ENCODE results near the gene GABRG3.

The GABRG3 gene

DNA sequence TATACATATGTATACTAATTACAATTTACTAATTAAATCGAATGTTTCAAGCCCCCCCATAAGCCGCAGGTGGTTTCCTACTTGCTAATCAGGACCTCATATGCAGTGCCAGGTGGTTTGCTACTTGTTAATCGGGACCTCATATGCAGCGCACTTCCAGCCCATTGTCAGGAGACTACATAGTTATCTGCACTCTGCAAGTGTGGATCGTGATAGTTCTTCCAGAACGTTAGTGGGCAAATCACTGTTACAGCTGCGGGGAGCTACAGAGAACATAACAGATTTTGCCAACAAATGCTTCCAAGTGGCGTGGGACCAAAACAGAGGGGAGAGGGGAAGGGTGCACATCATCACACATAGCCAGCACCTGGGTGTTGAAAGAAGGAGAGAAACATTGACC is 558.4 kb downstream of the GABRG3 start:
- WGBS: 93% methylated on average over 8 of the region's 8 CpGs

DNA sequence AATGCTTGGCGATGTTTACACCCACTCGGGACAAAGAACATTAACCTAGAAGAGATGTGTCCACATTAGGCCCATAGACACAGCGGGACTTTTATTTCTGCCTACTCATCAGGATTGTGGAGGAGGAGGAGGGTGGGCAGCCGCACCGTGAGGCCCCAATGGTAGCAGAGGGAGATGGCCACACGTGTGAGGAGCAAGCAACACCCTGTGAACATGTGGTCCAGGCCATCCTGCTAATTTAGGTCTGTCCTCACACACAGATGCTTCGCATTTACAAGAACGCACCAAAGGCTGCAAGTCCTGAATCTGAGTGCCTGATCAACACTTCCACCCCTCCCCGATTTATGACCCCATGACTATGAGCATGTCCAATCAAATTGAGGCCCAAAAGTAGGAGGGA is 560.0 kb downstream of the GABRG3 start:
- no peaks in the 10 kb centered on the region for H3K36me3 ChIP-seq (ENCODE audit: insufficient read depth, low read length)
- no peaks in the 10 kb centered on the region for H3K9me3 ChIP-seq (ENCODE audit: insufficient read depth, low read depth, low read length)
- H3K9ac ChIP-seq (ENCODE audit: low read depth, low read length): no peak overlapping the region
- H3K27me3 ChIP-seq (ENCODE audit: insufficient read depth, low read length): no peaks in the 10 kb centered on the region
- H3K27ac ChIP-seq (ENCODE audit: low read depth, low read length): no peak overlapping the region
- no peak overlapping the region for H3K4me3 ChIP-seq (ENCODE audit: low read length)
- WGBS: 97% methylated on average over 9 of the region's 9 CpGs
- no peaks in the 10 kb centered on the region for H3K4me1 ChIP-seq (ENCODE audit: insufficient read depth, low read length)

More for the DNA sequence above, 558.4 kb downstream of the GABRG3 start:
- Histone ChIP-seq H3K9me3 (ENCODE audit: insufficient read depth, low read depth, low read length) (peaks cover under 1% of the 10 kb centered on the region; the same call in 1 of the 2 replicates), H3K4me3 (ENCODE audit: low read length) (no peak overlapping the region), H3K27me3 (ENCODE audit: insufficient read depth, low read length) (no peaks in the 10 kb centered on the region), H3K9ac (ENCODE audit: low read depth, low read length) (no peak overlapping the region), H3K27ac (ENCODE audit: low read depth, low read length) (no peak overlapping the region), H3K4me1 (ENCODE audit: insufficient read depth, low read length) (no peaks in the 10 kb centered on the region), H3K36me3 (ENCODE audit: insufficient read depth, low read length) (no peaks in the 10 kb centered on the region)

DNA sequence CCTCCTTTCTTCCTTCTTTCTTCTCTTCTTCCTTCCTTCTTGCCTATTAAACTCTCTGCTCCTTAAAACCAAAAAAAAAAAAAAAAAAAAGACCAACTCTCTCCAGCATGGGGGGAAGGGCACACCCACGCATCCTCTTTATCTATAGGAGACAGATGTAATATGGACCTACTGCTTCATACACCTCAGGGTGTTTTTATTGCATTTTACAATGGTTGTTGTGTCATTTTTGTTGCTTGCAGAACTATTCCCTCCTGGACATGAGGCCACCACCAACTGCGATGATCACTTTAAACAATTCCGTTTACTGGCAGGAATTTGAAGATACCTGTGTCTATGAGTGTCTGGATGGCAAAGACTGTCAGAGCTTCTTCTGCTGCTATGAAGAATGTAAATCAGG is 561.4 kb downstream of the GABRG3 start:
- Histone ChIP-seq H3K27ac (ENCODE audit: low read depth, low read length) (no peak overlapping the region), H3K9ac (ENCODE audit: low read depth, low read length) (no peak overlapping the region), H3K4me1 (ENCODE audit: insufficient read depth, low read length) (no peaks in the 10 kb centered on the region), H3K9me3 (ENCODE audit: insufficient read depth, low read depth, low read length) (no peaks in the 10 kb centered on the region), H3K4me3 (ENCODE audit: low read length) (no peak overlapping the region), H3K36me3 (ENCODE audit: insufficient read depth, low read length) (no peaks in the 10 kb centered on the region), H3K27me3 (ENCODE audit: insufficient read depth, low read length) (no peaks in the 10 kb centered on the region)
- WGBS: 95% methylated on average over 2 of the region's 3 CpGs

DNA sequence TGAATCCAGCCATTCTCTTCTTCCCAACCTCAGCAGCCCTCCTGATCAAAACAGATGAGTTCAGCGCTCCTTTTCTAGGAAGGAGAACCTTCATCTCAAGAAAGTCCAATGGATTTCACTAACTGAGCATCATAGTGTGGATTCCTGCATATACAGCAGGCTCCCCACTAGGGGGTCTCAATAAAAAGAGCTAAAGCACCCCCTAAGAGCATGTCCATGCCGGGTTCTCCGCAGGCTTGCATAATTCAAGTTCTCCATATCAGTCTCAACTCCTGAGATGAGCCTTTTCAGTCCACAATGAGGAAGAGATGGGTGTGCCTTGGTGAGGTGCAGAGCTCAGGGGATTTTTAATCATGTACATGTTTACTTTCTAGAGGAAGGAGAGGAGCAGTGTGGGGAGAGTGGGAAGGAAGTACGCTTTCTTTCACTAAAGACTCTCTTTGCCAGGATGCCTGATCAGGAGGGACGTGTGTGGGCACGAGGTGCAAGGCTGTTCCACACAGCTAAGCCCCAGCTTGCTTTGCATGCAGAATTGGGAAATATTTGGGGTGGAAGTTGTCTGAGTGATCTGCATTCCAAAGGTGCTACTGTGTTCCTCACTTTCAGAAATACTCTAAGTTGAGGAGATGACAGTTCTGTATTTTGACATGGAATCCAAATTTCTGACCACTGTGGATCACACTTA is 564.6 kb downstream of the GABRG3 start:
- no peak overlapping the region for H3K27ac ChIP-seq (ENCODE audit: low read depth, low read length)
- H3K36me3 ChIP-seq (ENCODE audit: insufficient read depth, low read length): no peaks in the 10 kb centered on the region
- H3K4me3 ChIP-seq (ENCODE audit: low read length): no peak overlapping the region
- WGBS: 86% methylated on average over 6 of the region's 6 CpGs
- no peaks in the 10 kb centered on the region for H3K9me3 ChIP-seq (ENCODE audit: insufficient read depth, low read depth, low read length)
- 0 out of 2 replicates have a peak, but pooled peaks cover 9% of the 10 kb centered on the region for H3K4me1 ChIP-seq (ENCODE audit: insufficient read depth, low read length)
- H3K27me3 ChIP-seq (ENCODE audit: insufficient read depth, low read length): no peaks in the 10 kb centered on the region
- H3K9ac ChIP-seq (ENCODE audit: low read depth, low read length): no peak overlapping the region

DNA sequence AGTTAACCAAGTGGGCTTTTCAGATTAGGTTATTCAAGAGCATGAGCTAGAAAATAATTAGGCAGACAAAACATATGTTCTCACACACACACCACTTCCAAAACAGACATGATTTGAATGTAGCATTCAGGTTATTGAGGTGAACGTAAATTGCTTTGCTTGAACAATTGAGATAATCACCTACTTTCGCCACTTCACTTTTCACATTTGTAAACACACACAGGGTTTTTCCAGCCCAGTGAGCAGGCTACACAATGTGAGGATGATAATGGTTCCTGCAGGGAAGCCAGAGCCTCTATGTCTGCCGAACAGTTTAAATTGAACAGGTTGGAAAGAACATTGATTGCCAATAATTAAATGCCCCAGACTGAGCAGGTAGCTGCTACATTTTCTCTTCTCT is 567.3 kb downstream of the GABRG3 start:
- Histone ChIP-seq H3K27me3 (ENCODE audit: insufficient read depth, low read length) (no peaks in the 10 kb centered on the region), H3K9me3 (ENCODE audit: insufficient read depth, low read depth, low read length) (no peaks in the 10 kb centered on the region), H3K4me3 (ENCODE audit: low read length) (no peak overlapping the region), H3K36me3 (ENCODE audit: insufficient read depth, low read length) (no peaks in the 10 kb centered on the region), H3K9ac (ENCODE audit: low read depth, low read length) (no peak overlapping the region), H3K27ac (ENCODE audit: low read depth, low read length) (no peak overlapping the region), H3K4me1 (ENCODE audit: insufficient read depth, low read length) (0 out of 2 replicates have a peak, but pooled peaks cover 9% of the 10 kb centered on the region)
- 99% methylated on average over 3 of the region's 3 CpGs for WGBS

DNA sequence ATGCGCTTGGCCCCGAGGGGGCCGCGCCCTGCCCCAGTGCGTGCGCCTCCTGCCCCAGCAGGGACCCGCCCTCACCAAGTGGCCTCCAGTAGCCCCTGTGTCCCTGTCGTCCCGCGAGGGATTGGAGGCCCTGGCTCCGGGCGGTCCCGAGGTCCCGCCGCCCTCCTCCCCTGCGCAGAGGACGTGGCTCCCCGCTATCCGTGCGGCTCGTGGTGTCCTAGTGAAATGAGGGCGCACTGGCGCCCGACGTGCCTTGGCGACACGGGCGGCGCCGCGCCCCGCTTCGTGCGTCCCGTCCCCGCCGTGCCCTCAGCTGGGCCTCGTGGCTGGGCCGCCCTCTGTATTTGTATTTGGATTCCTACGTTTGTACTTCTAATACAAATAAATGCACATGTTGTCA is 570.6 kb downstream of the GABRG3 start:
- Histone ChIP-seq H3K36me3 (ENCODE audit: insufficient read depth, low read length) (no peaks in the 10 kb centered on the region), H3K4me3 (ENCODE audit: low read length) (no peak overlapping the region), H3K27ac (ENCODE audit: low read depth, low read length) (no peak overlapping the region), H3K27me3 (ENCODE audit: insufficient read depth, low read length) (no peaks in the 10 kb centered on the region), H3K9ac (ENCODE audit: low read depth, low read length) (no peak overlapping the region), H3K9me3 (ENCODE audit: insufficient read depth, low read depth, low read length) (no peaks in the 10 kb centered on the region), H3K4me1 (ENCODE audit: insufficient read depth, low read length) (0 out of 2 replicates have a peak, but pooled peaks cover 9% of the 10 kb centered on the region)
- WGBS: 94% methylated on average over 40 of the region's 40 CpGs

DNA sequence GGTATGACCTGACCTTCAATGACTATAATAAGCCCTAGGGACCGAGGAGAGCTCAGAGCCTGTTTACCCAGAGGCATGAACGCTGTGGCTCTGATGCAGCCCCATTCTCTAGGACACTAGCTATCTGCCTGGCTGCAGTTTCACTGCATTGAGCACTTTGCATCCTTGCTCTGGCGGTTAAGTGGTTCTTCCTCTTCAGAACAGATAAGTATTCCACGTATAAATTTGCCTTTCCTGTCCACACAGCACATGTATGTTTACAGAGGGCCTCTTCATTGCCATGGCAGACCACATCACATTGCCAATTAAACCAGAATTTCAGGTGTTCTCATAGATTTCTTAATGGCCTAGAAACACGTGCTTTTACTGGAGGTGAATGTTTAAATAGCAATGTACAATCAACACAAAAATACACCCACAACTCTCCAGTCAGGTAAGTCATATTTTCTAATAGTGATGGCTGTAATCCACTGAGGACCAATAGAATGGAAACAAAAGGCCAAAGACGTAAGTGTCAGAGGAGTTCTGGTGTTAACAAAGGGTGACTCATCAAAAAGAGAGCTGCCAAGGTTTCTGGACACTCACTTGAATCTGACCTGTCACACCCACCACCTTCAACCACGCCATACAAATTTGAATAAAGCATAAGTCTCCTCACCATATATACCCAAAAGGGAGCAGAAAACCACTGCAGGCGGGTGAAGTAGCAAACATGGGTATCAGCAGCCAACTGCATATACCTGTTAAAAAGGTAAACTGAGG is 574.7 kb downstream of the GABRG3 start:
- WGBS: 93% methylated on average over 7 of the region's 8 CpGs
- Histone ChIP-seq H3K4me1 (ENCODE audit: insufficient read depth, low read length) (no peaks in the 10 kb centered on the region), H3K9me3 (ENCODE audit: insufficient read depth, low read depth, low read length) (no peaks in the 10 kb centered on the region), H3K9ac (ENCODE audit: low read depth, low read length) (no peak overlapping the region), H3K36me3 (ENCODE audit: insufficient read depth, low read length) (no peaks in the 10 kb centered on the region), H3K27me3 (ENCODE audit: insufficient read depth, low read length) (no peaks in the 10 kb centered on the region), H3K4me3 (ENCODE audit: low read length) (no peak overlapping the region), H3K27ac (ENCODE audit: low read depth, low read length) (no peak overlapping the region)

DNA sequence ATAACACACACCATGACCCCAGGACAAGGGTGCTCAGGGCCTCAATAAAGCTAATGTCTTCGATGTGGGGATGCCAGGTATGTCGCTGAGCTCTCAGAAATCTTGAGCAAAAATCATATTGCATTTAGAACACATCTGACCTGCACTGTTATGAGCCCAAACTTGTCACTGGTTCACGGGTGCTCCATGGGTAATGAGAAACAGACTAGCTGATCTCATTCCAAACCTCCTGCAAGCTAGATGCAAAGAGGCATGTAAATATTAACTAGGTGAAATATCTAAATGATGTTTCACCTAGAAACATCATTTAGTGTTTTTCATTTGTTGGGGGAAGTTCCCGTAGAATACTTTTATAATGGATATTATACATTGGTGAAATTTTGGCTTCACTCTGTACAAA is 578.8 kb downstream of the GABRG3 start:
- Histone ChIP-seq H3K9ac (ENCODE audit: low read depth, low read length) (no peak overlapping the region), H3K4me3 (ENCODE audit: low read length) (no peak overlapping the region), H3K27ac (ENCODE audit: low read depth, low read length) (no peak overlapping the region), H3K4me1 (ENCODE audit: insufficient read depth, low read length) (no peaks in the 10 kb centered on the region), H3K36me3 (ENCODE audit: insufficient read depth, low read length) (no peaks in the 10 kb centered on the region), H3K27me3 (ENCODE audit: insufficient read depth, low read length) (no peaks in the 10 kb centered on the region), H3K9me3 (ENCODE audit: insufficient read depth, low read depth, low read length) (no peaks in the 10 kb centered on the region)
- WGBS: 95% methylated on average over 4 of the region's 4 CpGs

DNA sequence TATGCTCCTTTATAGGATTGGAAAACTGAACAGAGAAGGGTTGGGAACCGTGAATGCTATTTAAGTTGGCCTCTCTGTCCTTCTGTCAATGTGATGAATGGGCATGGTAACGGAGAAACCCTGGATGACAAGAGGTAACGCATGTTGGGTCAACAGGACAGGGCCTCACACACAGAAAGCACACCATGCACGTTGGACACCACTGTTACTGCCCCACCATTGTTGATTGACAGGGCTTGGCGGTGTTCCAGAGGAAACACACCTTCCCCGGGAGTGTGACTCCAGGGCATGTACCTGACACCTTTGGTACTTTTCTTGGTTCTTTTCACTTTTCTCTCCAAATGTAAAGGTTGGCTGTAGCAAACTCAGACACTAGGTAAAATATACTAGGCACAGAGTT is 579.7 kb downstream of the GABRG3 start:
- Histone ChIP-seq H3K27ac (ENCODE audit: low read depth, low read length) (no peak overlapping the region), H3K9me3 (ENCODE audit: insufficient read depth, low read depth, low read length) (peaks cover 4% of the 10 kb centered on the region), H3K4me3 (ENCODE audit: low read length) (no peak overlapping the region), H3K36me3 (ENCODE audit: insufficient read depth, low read length) (no peaks in the 10 kb centered on the region), H3K9ac (ENCODE audit: low read depth, low read length) (no peak overlapping the region), H3K27me3 (ENCODE audit: insufficient read depth, low read length) (no peaks in the 10 kb centered on the region), H3K4me1 (ENCODE audit: insufficient read depth, low read length) (no peaks in the 10 kb centered on the region)
- 89% methylated on average over 6 of the region's 6 CpGs for WGBS

DNA sequence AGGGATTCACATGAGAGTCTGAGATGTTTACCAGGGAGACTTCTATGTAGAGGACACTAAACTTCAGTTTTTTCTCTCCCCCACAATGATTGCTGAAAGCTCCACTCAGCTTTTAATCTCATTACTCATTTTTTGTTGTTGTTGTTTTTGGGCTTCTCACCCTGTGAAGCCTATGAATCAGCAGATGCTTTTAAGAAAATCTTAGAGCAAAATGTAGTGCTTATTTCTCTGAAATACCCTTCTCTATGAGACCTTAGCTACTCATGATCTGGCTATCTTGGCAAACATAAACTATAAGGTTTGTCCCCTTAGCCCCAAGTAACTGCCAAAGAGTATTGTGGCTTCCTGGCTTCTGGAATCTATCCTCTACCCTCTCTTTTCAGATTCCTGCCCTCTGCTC is 590.8 kb downstream of the GABRG3 start:
- H3K9me3 ChIP-seq (ENCODE audit: insufficient read depth, low read depth, low read length): peaks cover 44% of the 10 kb centered on the region
- H3K27me3 ChIP-seq (ENCODE audit: insufficient read depth, low read length): no peaks in the 10 kb centered on the region
- H3K36me3 ChIP-seq (ENCODE audit: insufficient read depth, low read length): no peaks in the 10 kb centered on the region
- no peak overlapping the region for H3K27ac ChIP-seq (ENCODE audit: low read depth, low read length)
- no peak overlapping the region for H3K9ac ChIP-seq (ENCODE audit: low read depth, low read length)
- H3K4me1 ChIP-seq (ENCODE audit: insufficient read depth, low read length): no peaks in the 10 kb centered on the region
- no peak overlapping the region for H3K4me3 ChIP-seq (ENCODE audit: low read length)

DNA sequence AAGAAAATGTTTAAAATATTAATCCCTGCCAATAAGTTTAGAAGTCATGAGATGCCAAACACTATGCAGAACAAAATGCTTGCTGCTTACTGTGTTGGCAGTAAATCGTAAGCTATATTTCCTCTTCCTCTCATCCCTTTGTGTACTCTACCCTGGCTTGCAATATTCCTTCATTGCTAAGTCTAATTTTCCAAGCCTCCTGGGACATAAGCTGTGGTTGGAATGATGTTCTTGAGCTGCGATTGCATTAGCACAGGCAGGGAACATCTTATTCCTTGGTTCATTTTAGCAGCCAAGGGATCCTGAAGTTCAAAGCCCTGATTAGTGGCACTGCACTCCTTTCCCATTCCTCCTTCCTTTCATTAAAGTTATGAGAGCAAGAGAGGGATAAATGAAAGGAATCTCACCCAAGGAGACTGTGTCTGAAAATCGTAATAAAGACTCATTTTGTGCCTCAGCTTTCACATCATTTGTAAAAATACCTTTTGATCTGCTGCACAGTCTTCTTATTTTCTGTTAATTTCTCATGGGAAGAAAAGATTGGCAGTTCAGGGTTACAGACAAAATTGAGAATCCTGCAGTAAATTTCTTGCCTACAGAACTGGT is 592.9 kb downstream of the GABRG3 start:
- peaks cover 28% of the 10 kb centered on the region for H3K9me3 ChIP-seq (ENCODE audit: insufficient read depth, low read depth, low read length)
- no peak overlapping the region for H3K27ac ChIP-seq (ENCODE audit: low read depth, low read length)
- no peaks in the 10 kb centered on the region for H3K4me1 ChIP-seq (ENCODE audit: insufficient read depth, low read length)
- no peak overlapping the region for H3K4me3 ChIP-seq (ENCODE audit: low read length)
- H3K9ac ChIP-seq (ENCODE audit: low read depth, low read length): no peak overlapping the region
- 95% methylated on average over 3 of the region's 3 CpGs for WGBS
- H3K27me3 ChIP-seq (ENCODE audit: insufficient read depth, low read length): no peaks in the 10 kb centered on the region
- no peaks in the 10 kb centered on the region for H3K36me3 ChIP-seq (ENCODE audit: insufficient read depth, low read length)

Measured in HUES64 (cell line).